GM21381 (cell line): ENCODE measurements around the gene SYT8.

Source experiments
- ATAC-seq: cut with Tn5 transposase; IDR thresholded peaks from one replicate; pipeline ENCODE4 v1.9.1; 2021; ENCODE audit warnings: mild to moderate bottlenecking, moderate library complexity; ENCODE audit not compliant: unreplicated experiment

SYT8 gene

DNA sequence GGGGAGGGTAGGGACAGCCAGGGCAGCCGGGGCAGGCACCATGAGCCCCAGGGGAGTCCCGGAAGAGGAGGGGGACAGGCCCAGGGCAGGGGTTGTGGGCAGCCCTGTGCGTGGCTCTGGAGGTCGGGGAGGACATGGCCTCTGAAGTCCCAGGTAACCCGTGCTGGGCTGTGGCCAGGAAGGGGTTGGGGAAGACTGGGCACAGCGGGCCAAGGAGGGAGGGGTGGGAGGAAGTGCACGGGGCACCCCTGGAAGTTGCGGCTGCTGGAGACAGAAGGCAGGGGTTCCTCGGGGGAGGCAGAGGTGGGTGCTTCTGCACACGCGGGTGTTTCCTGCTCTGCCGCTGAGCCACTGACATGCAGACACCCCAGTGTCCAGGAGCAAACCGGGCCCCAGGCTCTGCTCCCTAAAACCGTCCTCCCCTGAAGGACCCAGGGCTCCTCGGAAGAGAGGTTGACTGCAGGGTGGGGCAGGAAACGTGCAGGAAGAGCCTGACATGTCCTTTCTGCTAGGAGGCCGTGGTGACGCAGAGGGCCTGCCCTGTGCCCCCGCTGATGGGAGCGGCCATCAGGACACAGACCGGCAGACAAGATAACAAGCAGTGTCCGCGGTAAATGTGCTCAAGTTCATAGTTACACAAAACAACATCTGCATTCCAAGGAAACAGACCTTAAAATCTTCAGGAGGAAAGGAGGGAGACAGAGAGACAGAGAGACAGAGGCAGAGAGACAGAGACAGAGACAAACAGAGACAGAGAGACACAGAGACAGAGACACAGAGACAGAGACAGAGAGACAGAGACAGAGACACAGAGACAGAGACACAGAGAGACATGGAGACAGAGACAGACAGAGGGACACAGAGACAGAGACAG, 9.7 kb downstream of the SYT8 start:
- ATAC-seq: no peak

DNA sequence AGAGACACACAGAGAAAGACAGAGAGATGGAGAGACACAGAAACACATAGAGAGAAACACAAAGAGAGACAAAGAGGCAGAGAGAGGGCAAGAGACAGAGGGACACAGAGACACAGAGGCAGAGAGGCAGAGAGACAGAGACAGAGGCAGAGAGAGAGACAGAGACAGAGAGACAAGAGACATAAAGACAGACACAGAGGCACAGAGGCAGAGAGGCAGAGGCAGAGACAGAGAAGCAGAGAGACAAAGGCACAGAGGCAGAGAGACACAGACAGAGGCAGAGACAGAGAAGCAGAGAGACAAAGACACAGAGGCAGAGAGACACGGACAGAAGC, 10.3 kb downstream of the SYT8 start:
- no peak for ATAC-seq

DNA sequence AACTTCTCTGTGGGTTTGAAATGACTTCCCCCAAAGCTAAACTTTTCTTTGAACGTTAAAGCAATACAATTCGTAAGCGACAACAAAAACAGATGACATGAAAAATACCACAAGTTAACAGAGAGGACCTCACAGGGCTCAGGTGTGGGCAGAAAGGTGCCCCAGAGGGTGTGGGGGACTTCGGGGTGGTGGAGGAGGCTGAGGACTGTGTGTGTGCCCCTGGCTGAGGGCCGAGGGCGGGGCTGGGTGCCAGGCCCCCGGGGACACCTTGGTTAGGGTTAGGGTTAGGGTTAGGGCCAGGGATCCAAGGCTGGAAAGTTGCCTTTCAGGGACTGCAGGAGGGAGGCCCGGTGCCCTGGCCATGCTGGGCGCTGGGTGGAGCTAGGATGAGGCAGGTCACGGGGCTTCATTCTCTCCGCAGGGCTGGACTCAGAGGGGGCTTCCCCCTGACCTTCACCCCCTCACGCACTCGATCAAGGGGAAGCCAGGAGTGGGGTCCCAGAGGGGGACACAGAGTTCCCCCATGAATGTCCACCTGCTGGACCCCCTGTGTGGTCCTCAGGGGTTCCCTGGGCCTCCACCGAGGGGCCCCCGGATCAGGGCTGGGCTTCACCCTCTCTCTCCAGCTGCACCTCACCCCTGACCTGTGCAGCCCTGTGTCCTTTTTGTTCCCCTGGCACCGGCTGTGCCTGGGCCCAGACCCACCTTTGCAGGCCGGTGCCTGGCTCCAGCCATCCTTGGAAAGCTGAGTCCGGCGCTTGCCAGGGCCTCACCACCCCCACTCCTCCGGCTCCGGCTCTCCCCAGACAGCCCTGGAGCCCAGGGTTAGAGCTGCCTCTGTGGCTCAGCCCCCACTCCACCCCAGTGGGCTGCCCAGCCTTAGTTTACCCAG, 11.0 kb downstream of the SYT8 start:
- no peak for ATAC-seq

DNA sequence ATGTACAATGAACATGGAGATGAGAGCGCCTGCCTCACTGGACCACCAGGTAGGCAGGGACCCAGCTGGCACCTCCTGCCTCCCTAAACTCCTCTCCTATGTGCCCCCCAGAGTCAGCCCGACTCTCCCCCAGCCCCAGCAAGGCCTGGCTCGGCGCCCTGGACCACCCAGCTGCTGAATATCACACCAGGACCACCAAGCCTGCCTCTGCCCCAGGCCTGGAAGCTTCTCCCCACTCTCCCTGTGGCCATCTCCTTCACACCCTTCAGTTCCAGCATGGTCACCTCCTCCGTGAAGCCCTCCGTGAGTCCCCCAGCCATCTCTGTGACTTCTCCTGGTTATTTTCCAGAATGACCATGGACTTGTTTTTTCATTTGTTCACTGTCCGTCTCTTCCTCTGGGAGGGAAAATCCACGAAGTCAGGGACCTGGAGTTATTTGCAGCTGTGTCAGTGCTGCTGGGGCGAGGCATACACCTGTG, 11.7 kb downstream of the SYT8 start:
- ATAC-seq: no peak

DNA sequence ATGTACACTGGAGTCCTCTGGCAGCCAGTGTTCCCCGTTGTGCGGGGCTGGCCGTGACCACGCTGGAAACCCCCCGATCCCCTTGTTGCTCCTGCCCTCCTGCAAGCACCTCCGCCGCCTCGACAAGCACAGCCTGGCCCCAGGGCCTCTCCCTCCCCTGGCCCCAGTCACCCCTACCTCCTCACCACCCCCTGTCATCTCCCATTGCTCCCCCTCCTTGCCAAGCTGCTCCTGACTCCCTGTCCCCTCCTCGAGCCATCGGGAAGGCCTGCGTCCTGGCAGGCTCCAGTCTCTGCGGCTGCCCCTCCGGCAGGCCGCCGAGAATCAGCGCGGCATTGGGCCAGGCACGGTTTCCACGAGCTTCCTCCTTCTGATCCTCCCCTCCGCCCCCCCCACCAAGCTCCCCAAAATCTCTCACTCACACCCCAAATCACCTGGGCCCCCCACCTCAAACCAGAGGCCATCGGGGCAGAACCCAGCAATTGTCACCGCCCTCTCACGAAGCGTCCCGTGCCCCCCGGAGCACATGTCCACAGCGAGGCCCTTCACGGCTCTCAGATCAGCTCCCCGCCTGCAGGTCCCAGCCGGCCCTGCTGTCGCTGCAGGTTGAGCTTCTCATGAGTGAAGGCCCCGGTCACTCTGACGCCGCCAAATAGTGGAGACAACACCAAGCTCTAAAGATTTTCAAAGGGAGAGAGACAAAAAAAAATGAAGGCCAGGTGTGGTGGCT, 12.4 kb downstream of the SYT8 start:
- no peak for ATAC-seq

DNA sequence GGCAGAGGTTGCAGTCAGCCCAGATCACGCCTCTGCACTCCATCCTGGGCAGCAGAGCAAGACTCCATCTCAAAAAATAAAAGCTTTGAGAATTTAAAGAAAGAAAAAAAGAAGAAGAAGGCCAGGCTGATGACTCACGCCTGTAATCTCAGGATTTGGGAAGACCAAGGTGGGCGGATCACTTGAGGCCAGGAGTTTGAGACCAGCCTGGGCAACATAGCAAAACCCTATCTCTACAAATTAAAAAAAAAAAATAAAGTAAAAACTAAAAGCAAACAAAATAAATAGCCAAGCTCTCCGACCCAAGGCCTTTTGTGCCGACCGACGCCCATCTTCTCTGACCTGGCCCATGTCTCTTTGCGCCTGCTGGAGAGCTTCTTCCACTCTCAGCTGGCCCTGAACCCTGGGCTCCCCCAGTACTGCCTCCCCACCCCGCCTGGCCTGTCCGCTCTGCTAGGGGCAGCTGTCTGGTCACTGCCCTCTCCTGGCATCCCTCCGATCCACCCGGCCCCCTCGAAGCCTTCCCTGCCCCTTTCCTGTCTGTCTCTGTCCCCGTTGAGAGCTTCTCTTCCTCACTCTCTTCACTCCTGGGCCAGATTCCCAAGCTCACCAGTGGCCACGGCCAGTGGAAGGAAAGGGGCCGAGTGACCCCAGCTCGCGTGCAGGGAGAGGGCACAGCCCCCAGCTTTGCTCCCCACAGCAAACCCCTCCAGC, 13.3 kb downstream of the SYT8 start:
- ATAC-seq: no peak

DNA sequence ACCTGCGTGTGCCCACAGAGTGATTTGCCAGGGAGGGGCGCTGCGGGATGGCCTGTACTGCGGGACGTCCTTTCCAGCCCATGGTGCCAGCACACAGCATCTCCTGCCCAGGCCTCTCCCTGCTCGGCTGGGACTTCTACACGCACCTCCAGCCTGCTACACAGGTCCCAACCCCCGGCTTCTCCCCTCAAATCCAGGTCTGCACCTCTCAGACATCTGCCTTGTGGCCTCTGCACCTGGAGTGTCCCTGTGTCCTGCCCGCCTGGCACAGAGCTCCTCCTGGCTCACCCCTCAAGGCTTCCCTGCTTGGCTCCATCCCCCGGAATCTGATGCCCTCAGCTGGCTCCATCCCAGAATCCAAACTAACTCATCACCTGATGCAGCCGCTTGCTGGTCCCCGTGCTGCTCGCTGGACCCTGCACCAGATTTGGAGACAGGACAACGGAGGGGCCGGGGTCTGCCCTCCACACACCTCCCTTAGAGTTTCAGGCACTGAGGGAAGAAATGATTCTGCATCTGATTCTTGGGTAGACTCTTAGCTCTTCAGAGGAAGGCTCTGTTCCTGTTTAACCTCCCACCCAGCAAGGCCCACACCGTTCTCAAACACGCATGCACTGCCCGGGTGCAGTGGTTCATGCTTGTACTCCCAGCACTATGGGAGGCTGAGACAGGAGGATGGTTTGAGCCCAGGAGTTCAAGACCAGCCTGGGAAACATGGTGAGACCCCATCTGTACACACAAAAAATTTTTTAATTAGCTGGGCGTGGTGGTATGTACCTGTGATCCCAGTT, 14.0 kb downstream of the SYT8 start:
- no peak for ATAC-seq

DNA sequence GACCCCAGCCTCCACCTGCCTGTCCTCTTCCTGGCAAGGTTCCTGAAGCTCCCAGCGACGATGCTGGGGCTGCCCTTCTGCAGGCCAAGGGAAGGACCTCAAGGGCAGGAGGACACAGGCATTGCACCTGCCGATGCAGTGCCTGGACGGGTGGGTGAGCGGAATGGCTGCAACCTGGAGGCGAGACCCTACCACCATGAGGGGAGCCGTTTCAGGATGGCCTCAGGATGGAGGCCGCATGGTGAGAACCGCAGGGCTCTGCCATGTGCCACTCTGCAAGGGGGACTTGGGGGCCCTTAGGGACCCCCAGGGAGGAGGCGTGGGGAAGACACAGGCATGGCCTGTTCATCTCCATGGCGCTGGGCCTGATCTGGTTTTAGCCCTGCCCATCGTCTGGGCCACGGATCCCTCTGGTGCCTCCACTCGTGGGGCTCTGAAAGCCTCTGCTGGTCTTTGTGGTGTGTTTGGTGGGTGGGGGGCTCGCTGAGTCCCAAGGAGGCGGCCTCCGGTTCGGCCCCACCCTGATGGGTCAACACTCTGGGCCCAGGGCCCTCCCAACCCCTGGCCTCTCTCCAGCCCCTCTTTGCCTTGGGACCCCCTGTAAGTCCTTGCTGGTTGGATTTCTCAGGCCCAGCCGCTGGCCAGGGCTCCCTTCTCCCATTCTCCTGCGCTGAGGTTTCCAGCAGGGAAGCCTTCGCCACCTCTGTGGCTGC, 16.8 kb downstream of the SYT8 start:
- ATAC-seq: no peak

DNA sequence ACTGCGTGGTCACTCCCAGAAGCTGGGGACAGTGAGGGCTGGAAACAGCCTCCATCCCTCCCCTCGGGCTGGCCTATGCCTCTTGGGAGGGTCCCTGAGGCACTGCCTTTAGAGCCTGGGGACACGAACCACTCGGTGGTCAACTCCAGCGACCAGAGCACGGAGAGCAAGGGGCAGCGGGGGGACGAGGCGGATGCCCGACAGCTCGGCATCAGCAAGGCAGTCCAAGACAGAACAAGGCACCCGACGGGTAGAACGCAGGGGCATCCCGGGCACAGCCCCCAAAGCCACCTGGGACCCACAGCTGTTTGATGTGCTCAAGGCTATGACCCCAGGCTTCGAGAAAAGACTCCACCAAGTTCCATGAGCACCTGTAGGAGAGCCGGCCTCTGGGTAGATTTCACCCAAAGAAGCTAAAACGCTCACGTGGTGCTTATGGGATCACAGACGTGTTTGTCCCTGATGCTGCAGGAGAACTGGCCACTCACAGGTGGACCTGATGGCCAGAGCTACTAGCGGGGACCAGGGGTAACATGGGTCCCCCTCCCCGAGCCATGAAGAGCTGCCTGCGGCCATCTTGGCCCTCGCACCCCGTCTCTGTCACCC, 17.6 kb downstream of the SYT8 start:
- no peak for ATAC-seq

DNA sequence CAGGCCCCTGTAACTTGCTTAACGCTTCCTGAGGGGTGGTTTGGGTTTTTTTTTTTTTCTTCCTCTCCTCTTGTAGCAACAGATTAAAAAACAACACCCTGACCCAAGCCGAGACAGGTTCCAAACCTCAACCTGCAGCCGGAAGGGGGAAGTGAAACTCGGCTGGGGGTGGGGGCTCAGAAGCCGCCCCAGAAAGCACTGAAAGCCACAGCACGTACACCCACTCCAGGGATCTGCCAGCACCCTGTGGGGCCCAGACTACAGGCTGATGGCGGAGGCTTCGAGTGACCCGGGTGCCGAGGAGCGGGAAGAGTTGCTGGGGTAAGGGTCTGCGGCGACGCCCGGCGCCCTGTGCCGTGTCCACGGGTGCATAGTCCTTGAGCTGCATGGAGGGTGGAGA, 18.1 kb downstream of the SYT8 start, which contains the start of gene LSP1:
TSS of gene LSP1 (plus strand) at position 208 of the 400 bp plus-strand sequence. CDS start at position 269, 61 bp downstream.
- ATAC-seq: peak; percentile 40

DNA sequence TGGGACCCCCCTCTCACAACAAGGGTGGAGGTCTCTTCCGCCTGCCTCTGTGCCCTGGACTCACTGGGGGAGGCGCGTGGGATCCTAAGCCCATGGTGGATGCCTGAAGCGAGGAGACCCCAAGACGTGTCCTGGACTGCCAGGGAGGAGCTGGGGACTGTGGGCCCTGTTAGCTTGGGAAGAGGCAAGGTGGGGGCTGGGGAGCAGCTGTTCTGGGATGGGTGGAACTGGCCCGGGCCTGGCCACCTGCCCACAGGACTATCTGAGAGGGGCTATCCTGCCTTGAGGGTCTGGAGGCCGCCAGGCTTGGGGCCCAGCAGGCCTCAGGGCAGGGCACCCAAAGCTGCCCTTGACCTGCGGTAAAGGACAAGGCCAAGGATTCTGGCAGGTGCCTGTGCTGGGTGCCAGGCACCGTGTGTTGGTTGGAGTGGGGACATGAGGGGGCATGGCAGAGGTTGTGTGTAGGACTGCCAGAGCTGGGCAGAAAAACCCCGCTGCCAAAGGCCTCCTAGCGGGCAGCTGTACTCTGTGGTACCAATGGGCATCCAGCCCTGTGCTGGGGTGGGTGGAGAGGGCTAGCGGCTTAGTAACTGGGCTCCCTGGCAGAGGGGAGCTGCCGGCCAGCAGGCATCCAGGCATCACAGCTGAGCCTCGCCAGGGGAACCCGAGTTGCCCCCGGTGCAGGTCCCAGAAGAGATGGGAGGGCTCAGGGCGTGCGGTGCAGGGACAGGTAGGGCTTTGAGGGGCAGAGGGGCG, 18.8 kb downstream of the SYT8 start:
- no peak for ATAC-seq

DNA sequence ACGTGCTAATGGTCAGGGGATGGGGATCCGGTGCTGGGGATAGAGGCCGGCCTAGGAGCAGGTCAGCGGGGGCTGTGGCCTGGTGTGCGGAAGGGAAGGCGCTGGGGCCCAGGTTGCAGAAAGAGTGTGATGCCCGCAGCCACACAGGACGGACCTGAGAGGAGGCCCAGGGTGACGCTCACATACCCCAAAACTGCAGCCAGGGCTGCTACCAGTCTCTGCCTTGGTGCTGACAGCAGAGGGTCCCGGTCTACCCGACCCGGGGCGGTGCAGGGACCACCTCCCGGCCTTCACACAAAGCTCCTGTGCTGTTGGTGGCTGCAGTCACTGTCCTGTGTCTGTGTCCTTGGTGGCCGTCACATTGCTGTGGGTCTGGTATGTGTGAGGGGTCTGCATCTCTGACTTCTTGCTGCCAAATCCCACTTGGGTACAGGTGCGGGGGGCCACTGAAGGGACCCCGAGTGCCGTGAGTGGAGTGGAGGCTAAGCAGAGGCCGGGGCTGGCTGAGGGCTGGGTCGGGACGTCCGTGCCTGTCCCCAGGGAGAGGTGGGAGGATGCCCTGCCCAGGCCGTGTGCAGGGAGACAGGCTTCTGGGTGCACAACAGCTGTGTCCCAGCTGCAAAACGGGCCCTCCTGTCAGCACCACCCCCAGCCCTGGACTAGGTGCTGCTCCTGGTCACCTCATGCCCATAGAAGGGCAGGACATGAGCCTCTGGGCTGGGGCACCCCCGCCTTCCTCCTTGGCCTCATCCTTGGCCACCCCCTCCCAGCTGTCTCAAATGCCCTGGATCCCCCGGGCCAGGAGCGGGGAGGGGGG, 19.6 kb downstream of the SYT8 start:
- peak; percentile 16 for ATAC-seq

DNA sequence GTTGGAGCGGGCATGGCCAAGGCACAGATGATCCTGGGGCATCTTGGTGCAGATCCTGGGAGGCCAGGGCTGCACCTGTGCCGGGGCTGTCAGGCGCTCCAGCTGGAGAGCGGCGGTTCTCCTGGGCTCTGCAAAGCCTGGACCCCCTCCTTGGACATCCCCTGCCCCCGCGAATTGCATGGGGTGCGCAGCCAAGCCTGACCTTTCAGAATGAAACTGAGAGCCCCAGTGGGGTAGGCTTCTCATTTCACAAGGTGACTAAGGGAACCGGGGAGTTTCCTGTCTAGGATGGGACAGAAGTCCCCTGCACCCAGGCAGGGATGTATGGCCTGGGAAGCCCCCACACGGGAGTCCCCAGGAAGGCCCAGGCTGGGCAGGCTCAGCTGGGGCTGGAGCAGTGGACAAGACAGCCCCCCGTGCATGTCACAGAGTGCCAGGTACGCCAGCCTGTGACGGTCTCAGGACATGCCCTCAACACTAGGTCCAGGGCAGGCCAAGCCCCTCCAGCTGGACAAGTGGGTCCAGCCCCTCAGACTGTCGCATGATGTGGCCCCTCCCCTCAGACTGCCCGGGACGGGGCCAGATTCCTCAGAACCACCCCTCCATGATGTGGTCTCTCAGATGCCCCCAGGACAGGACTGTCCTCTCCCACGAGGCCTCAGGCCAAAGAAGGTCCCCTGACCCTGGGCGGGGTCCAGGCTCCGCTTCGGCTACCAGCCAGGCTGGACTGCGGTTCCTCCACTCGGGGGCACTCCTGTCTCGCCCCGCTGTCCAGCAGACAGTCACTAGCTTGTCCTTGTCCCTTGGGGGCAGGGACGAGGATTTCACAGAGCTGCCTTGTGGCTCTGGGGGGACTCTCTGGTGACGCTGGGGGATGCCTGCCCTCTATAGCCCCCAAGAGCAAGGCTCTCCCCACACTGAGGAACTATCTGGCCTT, 20.4 kb downstream of the SYT8 start:
- ATAC-seq: peak; percentile 36

DNA sequence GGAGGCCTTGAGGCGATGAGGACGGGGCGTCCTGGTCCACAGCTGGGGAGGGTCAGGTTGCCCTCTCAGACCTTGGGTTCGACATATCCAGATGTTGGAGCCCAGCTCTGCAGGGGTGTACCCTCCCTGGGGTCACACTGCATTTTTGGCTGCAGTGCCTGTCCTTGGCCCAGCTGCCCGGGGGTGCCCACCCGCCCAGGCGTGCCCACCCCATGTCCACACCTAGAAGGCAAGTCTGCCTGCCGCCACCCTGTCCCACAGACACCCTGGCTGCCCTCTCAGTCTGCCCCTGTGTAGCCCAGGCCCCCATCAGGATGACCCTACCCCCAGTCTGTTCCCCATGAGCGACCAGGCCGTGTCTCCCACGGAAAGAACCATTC, 21.1 kb downstream of the SYT8 start:
- ATAC-seq: no peak

DNA sequence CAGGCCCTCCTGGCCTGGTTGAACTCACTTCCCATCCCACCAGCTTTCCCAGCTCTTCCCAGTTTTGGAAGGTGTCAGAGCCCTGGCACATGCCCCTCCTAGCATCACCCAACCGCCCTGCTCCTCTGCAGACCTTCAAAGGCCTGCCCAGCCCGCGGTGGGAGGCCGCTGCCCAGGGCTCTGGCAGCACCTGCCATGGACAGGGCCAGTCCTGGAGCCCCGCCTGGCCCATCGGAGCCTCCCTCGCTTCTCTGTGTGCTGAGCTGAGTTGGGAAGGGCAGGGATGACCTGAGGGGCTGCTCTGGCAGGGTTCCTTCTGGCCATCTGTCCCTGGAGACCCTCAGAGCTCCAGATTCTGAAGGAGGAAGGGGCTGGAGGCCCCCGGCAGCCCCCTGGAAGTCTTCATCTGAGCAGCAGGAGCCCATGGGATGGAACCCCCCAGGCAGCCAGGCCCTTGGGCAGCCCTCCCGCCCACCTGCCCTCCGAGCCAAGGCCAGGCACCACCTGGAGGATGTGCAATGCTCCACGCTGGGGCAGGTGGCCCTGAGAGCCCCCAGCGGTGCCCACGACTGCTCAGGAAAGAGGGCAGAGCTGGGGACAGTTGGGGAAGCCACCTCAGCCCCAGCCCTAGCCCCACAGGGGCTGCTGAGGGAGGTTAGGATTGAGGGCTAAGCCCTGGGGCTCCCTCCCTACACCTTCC, 21.7 kb downstream of the SYT8 start:
- no peak for ATAC-seq
